ENCODE measurements around the gene BPI. TPM values are rescaled to one million over a fixed set of nuclear protein-coding genes. Genes with fewer than 3 reads are reported as not detected.

The BPI gene
- total RNA-seq, 4 donors from 2014 or later = 0.22 to 0.40 TPM; not detected in 2

GRCh38 chr20:38297916-38298674 is 5.9 kb upstream of the BPI start:
- Histone ChIP-seq H3K9me3 (no peaks in the 10 kb centered on the region), H3K4me1 (peaks cover 0 to 11% of the 10 kb centered on the region in 2 donors), H3K36me3 (no peaks in the 10 kb centered on the region), H3K27me3 (peaks cover 4% of the 10 kb centered on the region), H3K4me3 (replicated peaks in 1 of 3) (no peak overlapping the region), H3K27ac (peak overlapping the region in 2 of 3 donors; percentile 31 to 58)
- TF ChIP-seq CTCF (IDR thresholded peaks at IDR 0.05) (no peak), POLR2A (IDR thresholded peaks at IDR 0.05) (no peak)
- intact Hi-C loops (cut with DNase I) = no loop called here
- WGBS, 2 donors = 92 to 93% methylated on average over 7 of the region's 7 CpGs
- DNase-seq = no peak

GRCh38 chr20:38298768-38299288 is 5.1 kb upstream of the BPI start:
- Histone ChIP-seq H3K4me1 (peaks cover 0 to 11% of the 10 kb centered on the region in 2 donors), H3K9me3 (no peaks in the 10 kb centered on the region), H3K27ac (peak overlapping the region; percentile 31 to 58 (median 47)), H3K36me3 (no peaks in the 10 kb centered on the region), H3K4me3 (replicated peaks in 1 of 3) (no peak overlapping the region), H3K27me3 (peaks cover 4% of the 10 kb centered on the region)
- TF ChIP-seq CTCF (IDR thresholded peaks at IDR 0.05) (no peak), POLR2A (IDR thresholded peaks at IDR 0.05) (no peak)
- intact Hi-C loops (cut with DNase I) = no loop called here
- 27 to 44% methylated on average over 10 to 12 of the region's 13 CpGs for WGBS, 2 donors
- DNase-seq = peak; percentile 50 to 60

- intact Hi-C loops (cut with DNase I) = no loop called here
- Histone ChIP-seq H3K9me3 (no peaks in the 10 kb centered on the region), H3K36me3 (no peaks in the 10 kb centered on the region), H3K27ac (no peak overlapping the region), H3K4me3 (replicated peaks in 1 of 3) (no peak overlapping the region), H3K4me1 (peaks cover 0 to 11% of the 10 kb centered on the region in 2 donors), H3K27me3 (peaks cover 4% of the 10 kb centered on the region)
- WGBS, 2 donors = 47 to 51% methylated on average over 4 to 6 of the region's 6 CpGs
- DNase-seq = peak in 1 of 2 donors; percentile 13
- TF ChIP-seq CTCF (IDR thresholded peaks at IDR 0.05) (no peak), POLR2A (IDR thresholded peaks at IDR 0.05) (no peak)
Observed at GRCh38 chr20:38299963-38300362, 4.0 kb upstream of the BPI start.

- H3K27me3 ChIP-seq = peaks cover 4% of the 10 kb centered on the region
- intact Hi-C loops (cut with DNase I) = no loop called here
- 91 to 92% methylated on average over 4 of the region's 4 CpGs for WGBS, 2 donors
- H3K4me1 ChIP-seq = peaks cover 0 to 11% of the 10 kb centered on the region in 2 donors
- no peak for TF ChIP-seq POLR2A (IDR thresholded peaks at IDR 0.05)
- no peak for TF ChIP-seq CTCF (IDR thresholded peaks at IDR 0.05)
- no peak for DNase-seq
- no peaks in the 10 kb centered on the region for H3K9me3 ChIP-seq
- H3K36me3 ChIP-seq = no peaks in the 10 kb centered on the region
- H3K4me3 ChIP-seq (replicated peaks in 1 of 3) = no peak overlapping the region
- H3K27ac ChIP-seq = no peak overlapping the region
Observed at GRCh38 chr20:38300438-38300837, 3.5 kb upstream of the BPI start.

GRCh38 chr20:38301309-38301708 is 2.6 kb upstream of the BPI start:
- no peak for DNase-seq
- 95 to 97% methylated on average over 3 of the region's 3 CpGs for WGBS, 2 donors
- Histone ChIP-seq H3K27me3 (peaks cover 4% of the 10 kb centered on the region), H3K4me1 (peaks cover 0 to 11% of the 10 kb centered on the region in 2 donors), H3K27ac (no peak overlapping the region), H3K4me3 (replicated peaks in 1 of 3) (no peak overlapping the region), H3K36me3 (no peaks in the 10 kb centered on the region), H3K9me3 (no peaks in the 10 kb centered on the region)
- TF ChIP-seq POLR2A (IDR thresholded peaks at IDR 0.05) (no peak), CTCF (IDR thresholded peaks at IDR 0.05) (no peak)
- intact Hi-C loops (cut with DNase I) = no loop called here
